Smooth muscle cell of the brain vasculature (primary cell): ENCODE results near the gene WHAMM.
"Not testable (repeated sequence)": the region's sequence is repeated elsewhere in the genome, so short reads cannot be mapped to it uniquely, and the experiment has no call there.

Experiments
- DNase-seq: peaks from one replicate; pipeline ENCODE4 v3.0.0-alpha.2; 2012; ENCODE audit warnings: low read depth, low spot score

Gene WHAMM

GRCh38 chr15:82838096-82838735 is 28.8 kb downstream of the WHAMM start:
- DNase-seq = no peak

- no peak for DNase-seq
Observed at GRCh38 chr15:82839136-82839535, 29.7 kb downstream of the WHAMM start.

DNA sequence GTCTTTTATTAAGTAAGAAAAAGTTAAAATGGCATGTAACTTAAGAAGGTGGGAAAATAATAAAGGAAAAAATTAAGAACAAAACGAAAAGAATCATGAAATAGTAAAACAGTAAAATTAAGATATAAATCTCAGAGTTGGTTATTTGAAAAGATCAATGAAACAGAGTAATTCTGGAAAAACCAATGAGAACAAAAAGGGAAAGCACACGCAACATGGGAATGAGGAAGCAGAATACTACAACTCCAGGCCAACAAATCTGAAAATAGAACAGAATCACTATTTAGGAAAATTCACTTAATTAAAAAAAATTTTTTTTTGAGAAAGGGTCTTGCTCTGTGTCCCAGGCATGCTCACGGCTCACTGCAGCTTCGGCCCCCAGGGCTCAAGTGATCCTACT is 30.7 kb downstream of the WHAMM start:
- DNase-seq = no peak

GRCh38 chr15:82843566-82843965 is 34.1 kb downstream of the WHAMM start:
- DNase-seq = no peak

- DNase-seq = no peak
Observed at GRCh38 chr15:82845686-82846085, 36.3 kb downstream of the WHAMM start.

DNA sequence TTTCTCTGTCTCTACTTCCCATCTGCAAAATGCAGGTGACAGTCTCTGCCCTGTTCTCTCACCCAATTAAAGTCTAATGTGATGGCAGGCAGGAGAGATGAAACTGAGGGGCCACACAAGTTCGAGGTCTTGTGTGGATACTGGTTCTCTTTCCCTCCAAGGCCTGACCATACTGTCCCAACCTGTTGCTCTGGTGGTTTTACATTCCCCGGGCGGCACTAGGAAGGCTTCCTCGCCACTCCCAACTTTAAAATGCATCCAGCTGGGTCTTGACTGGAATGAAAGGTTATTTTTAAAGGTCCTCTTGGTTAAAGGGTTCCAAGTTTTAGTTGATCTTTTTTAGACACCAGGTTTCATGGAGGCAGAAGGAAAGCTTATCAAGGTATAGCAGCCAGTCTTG is 37.2 kb downstream of the WHAMM start:
- DNase-seq = no peak

GRCh38 chr15:82847703-82848102 is 38.3 kb downstream of the WHAMM start:
- no peak for DNase-seq

- DNase-seq = no peak
Observed at GRCh38 chr15:82848241-82848993, 39.0 kb downstream of the WHAMM start.

GRCh38 chr15:82849556-82850512 is 40.4 kb downstream of the WHAMM start:
- peak; percentile 28 for DNase-seq

DNA sequence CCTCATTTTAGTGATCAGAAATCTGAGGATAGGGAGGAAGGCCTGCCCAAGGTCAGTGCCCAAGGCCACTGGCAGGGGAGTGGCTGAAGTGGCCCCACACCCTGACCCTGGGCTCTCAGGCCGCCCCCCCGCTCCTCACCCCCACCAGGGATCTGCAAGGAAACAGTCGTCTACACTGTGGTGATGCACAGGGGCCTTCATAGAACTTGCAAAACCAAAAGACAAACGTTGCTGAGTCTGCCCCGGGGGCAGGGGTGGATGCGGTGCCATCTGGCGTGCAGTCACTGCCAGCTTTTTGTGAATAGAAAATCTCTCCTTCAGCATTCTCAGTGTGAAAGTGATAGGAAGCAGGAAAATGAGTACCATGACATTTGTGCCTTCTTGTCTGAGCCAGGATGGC is 41.3 kb downstream of the WHAMM start:
- DNase-seq = no peak

DNA sequence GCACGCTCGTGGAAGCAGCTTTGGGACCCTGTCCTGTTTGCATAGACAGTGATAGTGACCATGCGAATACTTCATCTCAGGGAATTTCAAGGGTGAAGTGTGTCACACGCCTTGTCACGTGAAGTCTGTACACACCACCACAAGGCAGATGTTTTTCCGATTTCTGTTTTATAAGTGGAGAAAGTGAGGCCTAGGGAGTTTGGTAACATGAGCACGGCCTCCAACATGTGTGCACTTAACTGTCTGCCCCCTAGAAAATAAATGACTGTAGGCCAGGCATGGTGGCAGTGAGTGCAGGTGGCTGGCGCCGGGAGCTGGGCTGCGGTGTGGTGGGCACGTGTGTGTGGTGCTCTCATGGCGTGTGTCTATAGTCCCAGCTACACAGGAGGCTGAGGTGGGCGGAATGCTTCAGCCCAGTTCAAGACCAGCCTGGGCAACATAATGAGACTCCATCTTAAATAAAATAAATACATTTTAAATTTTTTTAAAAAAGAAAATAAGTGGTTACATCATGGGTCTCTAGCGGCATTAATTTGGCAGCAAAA is 42.0 kb downstream of the WHAMM start:
- no peak for DNase-seq

GRCh38 chr15:82851981-82852511 is 42.6 kb downstream of the WHAMM start:
- no peak for DNase-seq

GRCh38 chr15:82852941-82853561 is 43.6 kb downstream of the WHAMM start:
- DNase-seq = no peak

DNA sequence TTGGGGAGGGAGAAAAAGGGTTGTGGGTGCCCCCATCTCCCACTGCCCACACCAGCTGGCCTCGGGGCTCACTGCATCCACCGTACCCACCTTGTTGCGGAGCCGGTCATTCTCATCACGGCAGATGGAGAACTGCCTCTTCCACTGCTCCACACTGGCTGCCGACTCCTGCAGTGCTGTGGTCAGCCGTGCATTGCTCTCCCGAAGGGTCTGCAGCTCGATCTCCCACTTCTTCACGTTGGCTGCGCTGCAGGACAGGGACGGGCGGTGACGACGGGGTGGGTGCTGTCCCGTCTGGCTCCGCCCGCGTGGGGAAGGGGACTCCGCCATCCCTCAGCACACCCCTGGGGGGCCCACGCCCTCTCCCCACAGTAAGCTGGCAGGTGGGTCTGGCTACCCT is 45.1 kb downstream of the WHAMM start:
- DNase-seq = no peak

DNA sequence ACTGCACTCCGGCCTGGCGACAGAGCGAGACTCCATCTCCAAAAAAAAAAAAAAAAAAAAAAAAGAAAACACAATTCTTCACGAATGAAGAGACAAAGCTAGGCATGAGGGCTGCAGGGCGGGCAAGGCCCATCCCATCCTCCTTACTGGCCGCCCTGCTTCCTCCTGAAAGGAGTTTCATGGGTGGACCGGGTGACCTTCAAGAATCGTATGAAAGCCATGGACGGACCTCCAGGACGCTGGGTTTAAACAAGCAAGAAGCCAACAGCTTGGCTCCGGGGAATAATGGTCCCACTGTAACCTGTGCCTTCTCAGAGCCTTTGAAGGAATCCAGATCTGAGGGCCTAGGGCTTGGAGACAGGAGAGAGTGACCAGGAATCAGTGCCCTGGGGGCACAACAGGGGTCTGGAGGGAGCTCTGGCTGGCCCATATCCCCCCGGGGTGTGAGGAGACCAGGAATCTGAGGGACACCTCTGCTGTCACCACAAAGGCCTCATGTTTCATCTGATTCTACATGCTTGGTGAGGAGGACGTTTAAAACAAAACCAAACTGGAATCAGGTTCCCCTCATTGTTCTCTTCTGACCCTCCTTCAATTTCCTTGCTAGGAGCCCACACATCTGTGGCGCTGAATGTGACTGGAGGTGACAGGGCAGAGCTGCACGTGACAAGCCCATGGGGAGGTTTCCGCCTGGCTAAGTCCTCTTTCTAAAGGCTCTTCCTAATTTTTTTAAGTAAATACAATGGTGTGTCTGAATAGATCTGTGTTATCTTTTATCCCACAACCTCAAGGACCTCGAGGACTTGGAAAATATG is 46.1 kb downstream of the WHAMM start:
- no peak for DNase-seq

GRCh38 chr15:82856397-82857170 is 47.2 kb downstream of the WHAMM start:
- DNase-seq = no peak

- no peak for DNase-seq
Observed at GRCh38 chr15:82858932-82859331, 49.5 kb downstream of the WHAMM start.

- no peak for DNase-seq
Observed at GRCh38 chr15:82862886-82863285, 53.5 kb downstream of the WHAMM start.

DNA sequence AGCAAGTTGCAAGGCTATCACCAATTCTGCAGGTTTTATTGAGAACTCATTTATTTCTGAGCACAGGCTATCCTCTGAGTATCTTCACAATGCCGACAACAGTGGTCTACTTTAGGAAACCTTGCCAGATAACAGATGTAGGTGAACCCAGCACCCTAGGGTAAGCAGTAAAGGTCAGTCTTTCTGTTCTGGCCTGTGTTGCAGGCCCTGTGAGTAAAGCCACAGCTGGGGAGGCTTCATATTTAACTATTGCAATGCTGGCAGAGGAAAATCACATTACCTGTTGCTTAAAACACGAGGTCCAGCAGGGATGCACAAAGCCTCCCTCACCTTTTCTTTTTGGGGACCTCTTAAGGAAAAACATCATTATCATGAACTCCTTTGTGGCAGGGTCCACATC is 55.5 kb downstream of the WHAMM start:
- no peak for DNase-seq

- not testable (repeated sequence) for DNase-seq
Observed at GRCh38 chr15:82865581-82865980, 56.2 kb downstream of the WHAMM start.
